Activated CD4-positive, alpha-beta T cell treated with anti-CD3 and anti-CD28 coated beads, Interleukin-2, amount 50 U/mL, for 48 hours (primary cell): Measurements from ENCODE around the gene STEAP3.

ENCODE experiments used
- DNase-seq, 2 experiments: peaks; one replicate each; pipeline ENCODE4 v3.0.0-alpha.2; 2020

Gene STEAP3

DNA sequence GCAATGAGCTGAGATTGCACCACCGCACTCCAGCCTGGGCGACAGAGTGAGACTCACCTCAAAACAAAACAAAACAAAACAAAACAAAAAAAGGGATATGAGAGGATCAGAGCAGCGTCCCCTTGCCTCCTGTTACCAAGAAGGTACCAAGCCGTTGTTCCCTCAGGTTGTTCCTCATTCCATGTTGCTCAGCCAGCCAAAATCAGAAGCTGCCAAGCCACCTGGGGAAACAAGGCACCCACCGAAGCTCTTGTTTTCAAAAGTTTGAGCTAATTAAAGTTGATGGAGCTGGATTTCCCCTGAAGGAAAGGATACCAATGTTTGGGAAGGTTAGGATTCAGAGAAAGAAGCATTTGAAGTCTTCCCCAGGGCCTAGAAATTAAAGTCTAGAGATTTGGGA, 21.8 kb upstream of the STEAP3 start:
- DNase-seq: no peak

DNA sequence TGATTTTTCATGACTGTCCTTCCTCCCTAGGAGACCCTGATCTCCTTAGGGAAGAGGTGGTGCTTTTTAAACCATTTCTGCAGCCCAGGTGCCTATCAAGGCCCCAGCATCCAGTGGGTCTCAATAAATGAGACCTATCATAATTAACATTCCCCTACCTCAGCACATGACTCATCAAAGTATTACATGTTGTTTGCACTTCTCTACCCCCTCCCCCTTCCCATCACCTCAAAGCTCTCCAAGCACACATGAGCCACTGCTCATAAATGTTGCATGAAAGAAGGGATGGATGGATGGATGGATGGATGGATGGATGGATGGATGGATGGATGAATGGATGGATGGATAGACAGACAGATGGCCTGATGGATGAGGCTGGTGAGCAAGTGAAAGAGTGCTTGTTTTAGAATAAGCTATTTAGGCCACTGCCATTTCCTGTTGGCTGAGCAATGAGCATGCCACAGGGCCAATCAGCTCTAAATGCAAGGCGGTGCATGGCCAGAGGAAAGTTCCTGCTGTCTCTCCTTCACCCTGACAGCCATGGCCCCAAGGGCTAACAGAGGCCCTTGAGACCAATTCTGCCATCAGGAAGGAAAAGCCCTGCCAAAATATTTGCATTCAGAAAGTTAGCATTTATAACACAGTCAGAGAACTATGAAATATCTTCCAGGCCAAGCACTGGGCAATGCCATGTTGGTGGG, 20.9 kb upstream of the STEAP3 start:
- no peak for DNase-seq

DNA sequence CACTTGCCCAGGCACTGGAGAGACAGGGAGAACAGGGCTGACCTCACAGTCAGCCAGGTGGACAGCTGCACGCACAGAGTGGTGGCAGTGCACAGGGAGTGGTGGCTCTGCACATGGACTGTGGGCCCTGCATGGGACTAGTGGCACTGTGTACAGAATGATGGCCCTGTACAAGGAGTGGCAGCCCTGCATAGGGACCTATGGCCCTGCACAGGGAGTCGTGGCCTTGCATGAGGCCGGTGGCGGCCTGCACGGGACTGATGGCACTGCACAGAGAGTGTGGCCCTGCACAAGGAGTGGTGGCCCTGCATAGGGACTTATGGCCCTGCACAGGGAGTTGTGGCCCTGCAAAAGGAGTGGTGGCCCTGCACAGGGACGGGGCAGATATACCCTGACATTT, 19.1 kb upstream of the STEAP3 start:
- no peak for DNase-seq

DNA sequence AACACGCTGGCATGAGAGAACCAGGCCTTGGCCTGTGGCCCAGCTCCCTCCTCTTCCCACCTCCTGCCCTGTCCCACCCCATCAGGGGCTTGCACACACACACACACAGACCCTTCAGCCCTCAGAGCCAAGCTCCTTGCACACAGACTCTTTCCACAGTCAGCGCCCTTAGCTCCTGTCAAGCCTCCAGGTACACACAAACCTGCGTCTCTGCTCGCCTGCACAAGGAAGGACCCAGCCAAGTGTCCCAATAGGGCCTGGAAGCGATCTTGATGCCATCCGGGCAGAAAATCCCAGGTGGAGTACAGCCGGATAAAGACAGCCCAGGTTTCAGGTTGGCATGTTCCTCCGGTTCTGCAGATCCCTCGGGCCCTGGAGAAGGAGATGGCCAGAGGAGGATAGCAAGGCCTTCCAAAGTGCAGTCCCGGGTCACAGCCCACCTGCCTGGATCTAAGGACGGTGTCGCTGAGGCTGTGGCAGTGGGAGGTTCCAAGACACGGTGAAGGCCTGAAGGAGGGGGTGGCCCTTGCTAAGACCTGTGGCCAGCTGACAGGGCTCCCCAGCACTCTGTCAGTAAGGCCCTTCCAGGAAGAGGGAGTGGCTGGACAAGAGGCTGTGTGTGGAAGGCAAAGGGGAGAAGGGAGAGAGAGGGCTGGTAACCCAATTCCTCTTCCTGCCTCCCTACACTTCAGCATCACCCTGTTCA, 18.5 kb upstream of the STEAP3 start:
- DNase-seq: no peak

DNA sequence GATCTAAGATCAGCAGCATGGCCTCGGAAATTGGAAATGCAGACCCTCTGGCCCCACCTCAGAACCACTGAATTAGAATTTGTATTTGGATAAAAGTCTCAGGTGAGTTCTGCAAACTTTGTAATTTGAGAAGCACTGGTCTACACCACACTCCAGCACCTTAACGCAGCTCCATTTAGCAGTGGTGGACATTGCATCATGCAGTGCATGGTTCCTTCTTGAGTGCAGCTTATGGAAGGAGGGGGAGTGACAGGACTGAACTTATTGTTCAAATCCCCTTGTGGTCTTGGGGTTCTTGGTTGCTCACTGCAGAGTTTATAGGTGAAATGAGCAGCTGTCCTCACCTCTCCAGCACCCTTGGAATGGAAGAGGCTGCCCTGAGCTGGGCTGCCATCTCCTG, 17.4 kb upstream of the STEAP3 start:
- DNase-seq: no peak

DNA sequence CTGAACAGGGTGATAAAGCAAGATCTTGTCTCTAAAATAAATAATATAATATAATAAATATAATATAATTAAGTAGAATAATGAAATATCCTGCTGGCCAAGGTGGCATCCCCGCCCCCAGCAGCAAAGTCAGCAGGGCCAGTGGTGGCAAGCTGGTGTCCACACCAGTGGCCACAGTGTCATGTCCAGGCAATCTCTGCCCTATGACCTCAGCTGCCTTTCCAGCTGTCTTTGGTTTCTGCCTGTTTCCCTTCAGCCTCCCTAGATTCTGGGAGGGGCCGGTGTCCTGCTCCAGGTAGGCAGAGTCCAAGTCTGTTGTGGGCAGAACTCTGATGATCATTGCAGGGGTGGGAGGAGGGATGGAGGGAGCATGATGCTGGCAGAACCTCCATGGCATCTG, 16.2 kb upstream of the STEAP3 start:
- no peak for DNase-seq

DNA sequence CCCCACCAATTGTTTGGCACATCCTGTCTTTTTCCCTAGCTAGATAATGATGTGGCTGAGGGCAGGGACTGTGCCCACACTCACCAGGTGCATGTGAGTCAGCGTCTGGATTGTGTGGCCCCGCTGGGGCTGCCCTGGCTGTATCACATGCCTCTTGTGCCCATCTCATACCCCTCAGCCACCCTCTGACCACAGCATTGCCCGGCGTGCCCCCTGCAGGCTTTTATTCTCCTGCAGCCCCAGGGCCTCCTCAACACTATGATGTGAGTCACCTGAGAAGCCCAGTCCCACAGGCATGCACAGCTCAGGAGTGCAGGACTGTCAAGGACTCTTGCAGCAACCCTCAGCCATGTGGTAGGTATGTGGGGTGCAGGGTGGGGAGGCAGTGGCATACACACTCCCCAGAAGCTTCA, 14.8 kb upstream of the STEAP3 start:
- no peak for DNase-seq

DNA sequence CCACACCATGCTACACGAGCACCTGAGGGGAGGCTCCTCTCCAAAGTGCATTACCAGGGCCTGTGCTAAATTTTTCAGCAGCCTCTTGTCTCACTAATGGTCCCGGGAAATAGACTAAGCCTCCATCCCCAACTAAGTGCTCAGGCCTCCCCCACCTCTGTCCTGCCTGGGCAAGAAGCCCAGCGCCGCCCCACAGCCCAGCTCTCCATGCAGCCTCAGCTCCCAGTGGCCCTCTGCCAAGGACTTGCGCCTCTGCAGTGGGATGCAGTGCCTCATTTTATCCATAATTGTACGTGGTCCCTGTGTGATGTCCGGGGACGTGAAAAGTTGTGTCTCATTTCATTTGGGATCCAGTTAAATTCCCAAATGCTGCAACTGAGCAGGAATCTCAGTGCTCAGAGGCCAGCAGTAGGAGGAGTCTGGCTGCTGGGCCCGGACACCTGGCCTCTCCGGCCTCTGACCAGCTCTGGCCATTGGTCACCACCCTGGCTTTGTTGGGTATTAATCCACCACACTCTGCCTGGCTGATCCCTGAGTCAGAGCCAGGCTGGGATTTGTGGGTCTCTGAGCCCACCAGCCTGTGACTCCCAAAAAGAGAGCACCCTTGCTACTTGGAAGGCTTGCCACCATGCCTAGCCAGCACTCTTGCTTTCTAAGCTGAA, 11.4 kb upstream of the STEAP3 start:
- no peak for DNase-seq

DNA sequence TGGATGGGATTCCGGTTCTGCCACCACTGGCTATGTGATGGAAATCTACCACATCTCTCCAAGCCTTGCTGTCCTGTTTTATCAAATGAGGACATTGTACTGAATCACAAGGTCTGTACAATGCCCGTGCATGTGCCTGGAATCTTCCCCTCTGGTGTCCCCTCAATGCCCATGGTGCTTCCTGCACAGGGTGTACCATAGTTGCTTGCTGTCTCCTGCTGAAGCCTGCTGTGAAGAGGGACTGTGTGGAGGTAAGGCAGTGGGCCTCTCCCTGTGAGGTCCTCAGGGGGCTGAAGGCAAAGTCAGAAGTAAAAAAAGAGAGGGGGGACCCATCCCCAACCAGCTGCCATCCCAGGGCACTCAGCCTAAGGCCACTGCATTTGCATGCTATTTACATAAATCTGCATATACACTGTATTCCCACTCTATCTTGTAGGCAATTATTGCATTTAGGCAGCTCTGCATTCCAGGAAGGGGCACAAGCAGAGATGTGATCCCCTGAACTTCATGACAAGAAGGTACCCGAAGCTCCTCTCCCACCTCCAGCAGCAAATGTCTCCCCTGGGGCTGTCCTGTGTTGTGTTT, 9.1 kb upstream of the STEAP3 start:
- DNase-seq: no peak

DNA sequence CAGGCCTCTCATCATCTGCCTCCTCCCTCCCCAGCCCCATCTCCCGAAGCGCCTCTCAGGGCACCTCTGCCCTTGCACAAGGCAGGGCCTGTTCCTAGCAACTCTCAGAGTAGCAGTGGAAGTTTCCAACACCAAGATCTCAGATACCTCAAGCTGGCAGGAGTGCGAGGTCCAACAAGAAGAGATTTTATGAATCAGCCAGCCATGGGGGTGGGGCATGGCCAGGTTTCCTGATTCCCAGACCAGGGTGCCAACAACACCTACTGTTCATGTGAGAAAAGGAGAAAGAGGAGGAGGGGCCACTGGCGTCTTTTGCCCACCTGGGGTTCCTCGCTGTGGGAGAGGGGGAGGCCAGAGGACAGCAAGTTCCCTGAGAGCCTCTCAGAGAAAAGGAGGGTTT, 6.6 kb upstream of the STEAP3 start:
- no peak for DNase-seq

DNA sequence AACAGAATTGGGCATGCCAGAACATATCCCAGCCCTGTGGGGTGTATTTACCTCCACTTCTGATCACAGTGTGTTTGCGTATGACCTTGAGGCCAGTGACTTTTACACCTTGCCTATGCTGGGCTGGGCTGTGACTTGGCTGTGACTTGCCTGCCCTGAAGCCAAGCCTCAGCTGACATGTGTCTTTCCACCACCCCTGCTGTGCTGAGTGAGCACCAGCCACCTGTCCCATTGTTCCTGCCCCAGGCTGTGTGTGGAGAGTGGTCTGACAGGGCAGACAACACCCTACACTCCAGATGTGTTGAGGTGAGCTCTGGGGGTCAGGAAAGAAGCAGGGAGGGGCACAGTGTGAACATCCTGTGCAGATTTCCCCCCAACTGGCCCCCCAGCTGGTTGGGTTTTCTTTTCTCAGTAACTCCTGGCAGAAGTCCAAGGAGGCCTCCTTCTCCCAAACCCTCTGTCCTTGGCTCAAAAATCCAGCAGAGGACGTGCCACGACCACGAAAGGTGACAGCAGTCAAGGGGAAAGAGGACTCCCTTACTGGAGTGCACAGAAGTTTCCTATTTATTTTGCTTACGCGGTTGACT, 5.1 kb upstream of the STEAP3 start:
- no peak for DNase-seq

DNA sequence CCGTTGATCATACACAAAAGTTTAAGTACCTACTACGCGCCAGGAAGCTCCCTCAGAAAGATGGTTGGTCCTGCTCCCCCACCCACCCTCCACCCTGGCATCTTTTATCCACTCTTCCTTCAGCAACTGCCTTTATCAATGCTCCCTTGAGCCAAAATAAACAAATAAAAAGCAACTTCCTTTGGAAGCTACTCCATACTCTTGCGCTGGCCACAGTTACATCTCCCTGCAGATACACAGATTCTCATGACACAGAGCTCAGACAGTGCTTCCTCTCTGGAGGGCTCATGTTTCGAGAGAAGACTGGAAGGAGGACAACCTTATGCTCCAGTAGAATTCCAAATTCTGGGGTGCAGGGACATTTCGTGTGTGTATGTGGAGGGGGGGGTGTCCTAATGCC, 3.8 kb upstream of the STEAP3 start:
- DNase-seq: no peak

DNA sequence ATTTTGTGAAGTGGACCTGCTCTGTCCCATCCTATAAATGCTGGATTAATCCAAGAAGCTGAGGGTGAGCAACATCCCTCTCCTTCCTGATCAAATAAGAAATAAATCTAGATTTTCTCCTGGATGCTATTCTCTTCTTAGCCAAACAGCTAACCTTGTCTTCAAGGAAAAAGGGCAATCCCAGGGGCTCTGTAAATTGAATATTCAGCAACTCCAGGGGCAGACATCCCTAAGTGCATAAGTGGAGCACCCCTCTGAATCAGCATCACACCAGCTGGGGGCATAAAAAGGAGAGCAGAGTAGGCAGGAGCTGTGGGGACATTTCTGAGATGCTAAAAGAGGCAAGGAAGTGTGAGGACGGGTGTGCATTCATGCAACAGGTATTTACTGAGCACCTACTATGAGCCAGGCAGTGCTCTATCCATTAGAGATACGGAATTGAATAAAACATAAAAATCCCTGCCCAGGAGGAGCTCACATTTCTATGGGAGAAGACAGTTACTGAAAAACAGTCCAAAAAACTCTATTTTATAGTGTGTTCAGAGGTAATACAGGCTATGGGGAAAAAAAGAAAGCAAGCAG, 2.8 kb upstream of the STEAP3 start:
- DNase-seq: no peak

DNA sequence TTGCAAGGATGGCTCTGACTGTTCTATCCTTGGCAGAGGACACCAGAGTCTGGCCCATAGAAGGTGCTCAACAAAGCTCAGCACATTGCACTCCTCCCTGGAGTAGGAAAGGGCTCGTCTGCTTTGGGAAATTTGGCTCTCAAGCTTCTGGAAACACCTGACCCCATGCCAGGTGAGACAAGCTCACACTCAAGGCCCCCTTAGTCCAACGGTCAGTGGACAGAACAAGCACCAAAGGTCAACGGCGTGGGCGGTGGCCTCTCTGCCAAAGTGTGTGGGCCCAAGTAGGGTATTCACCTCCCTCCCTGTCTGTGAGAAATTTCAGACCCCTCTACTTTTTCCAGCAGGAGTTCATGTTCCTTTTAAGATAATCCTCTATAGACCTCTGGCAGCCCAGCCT, 2.0 kb upstream of the STEAP3 start:
- no peak for DNase-seq

DNA sequence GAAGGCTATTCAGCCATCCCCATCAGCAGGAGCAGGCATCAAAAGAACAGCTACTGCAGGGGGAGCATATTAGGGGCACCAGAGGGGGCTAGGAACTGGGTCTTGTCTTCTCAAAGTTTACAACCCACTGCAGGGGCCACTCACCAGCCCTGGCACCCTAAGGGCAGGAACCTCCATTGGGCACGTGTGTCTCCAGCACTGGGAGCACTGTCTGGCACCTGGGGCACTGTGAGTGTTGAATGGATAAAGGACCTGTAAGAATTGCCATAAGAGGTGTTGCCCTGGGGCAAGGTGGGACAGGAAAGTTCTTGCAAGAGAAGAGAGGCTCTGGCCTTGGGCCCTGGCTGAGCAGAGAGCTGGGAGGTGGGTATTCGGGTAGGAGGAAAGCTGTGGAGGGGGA, 1.4 kb upstream of the STEAP3 start:
- DNase-seq: no peak

DNA sequence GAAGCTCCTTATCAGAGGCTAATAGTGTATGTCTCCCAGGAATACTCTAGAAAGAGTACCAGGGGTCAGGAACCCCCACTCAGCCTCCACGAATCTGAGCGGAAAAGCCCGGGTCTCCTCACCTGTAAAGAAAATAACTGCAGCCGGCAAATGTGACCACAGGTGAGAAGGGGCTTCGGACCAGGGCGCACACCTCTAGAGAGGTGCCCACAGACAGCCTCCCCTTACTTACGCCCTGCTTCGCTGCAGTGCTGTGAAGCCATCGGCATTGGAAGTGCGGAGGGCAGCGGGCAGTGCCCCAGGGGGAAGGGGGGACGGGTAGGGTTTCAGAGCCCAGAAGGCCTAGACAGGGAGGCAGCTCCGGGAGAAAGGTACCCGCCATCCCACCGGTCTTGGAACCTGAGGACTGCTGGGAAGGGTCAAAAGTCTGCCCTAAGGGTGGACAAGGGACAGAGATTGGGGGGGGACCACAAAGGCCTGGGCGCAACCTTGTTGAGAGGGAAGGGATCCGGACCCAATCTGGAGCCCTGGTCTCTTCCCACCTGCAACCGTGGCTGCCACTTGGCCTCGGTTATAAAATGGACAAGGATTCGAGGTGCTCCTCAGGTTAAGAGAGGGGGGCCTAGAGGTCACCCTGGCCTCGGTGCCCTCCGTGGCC, 642 bp upstream of the STEAP3 start:
- DNase-seq: no peak

DNA sequence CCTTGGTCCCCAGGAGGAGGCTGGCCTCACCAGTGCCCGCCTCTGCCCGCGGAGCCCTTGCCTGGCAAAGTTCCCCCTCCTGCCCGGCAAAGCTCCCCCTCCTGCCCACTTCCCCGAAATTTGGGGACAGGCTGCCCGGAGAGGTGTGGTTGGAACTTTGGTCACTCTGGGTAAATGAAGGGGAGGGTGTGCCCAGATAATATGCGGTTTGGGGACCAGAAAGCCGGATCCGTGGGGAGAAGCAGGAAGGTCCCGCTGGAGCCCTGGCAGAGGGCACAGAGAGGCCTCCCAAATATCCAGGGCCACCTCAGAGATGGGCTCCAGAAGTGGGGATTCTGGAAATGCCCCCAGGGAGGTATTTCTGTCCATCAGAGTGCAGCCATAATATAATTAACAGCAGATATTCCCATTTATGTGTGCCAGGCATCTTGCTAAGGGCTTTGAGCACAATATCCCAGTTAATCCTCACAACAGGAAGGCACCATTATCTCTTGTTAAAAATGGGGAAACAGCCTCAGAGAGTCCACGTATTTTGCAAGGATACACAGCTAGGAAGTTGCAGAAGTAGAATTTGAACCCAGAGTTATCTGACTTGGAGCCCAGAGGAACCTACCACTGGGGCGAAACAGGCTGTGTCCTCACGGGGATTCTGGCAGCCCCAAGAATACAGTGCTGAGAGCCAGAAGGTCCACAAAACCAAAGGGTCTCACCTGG, 914 bp downstream of the STEAP3 start:
- no peak for DNase-seq

DNA sequence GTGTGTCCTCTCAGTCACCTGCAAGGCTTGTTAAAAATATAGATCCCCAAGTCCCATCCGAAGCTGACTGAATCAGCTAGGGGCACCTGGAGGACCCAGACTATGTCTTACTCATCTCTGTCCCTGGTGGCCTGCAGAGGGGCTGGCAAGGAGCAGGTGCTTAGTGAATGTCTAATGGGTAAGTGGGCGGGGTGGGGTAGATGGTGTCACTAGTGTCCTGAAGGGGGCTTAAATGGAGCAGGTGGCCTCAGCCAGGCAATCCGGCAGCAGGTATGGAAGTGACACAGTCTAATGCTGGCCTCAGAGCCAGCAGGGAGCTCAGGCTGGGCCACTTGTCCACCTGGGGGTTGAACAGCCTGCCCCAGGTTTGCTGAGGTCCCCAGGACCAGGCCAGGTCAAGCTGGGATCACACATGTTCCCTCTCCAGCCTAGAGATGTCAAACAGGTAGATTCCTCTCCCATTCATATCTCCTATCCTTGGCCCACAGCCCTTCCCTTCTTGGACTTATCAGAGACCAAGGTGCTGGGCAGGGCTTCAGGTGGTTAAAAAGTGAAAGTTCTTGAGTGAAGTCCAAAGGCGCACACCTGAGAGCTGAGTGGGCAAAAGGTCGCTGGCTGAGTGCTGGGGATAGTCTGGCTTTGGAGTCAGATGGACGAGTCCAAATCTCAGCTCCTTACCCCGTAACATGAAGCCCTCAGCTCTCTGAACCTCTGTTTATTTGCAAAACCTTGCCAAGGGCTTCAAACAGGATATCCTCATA, 1.7 kb downstream of the STEAP3 start:
- no peak for DNase-seq

DNA sequence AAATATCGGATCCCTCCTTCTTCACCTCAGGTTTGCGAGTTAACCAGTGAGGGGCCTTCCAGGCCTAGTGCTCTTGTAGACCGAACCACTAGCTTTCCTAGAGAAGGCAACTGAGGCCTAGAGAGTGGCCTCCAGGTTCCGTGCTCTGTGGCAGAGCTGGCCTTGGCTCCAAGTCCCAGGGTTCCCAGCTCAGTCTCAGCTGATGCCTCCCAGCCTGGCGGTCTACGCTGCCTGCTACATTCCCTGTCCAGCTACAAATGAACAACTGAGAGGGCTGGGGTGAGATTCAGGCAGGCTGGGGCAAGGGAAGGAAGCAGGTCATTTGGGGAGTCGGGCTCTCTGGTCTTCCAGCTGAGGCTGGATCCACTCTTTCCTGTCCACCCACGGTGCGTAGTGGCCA, 2.3 kb downstream of the STEAP3 start:
- DNase-seq: no peak

DNA sequence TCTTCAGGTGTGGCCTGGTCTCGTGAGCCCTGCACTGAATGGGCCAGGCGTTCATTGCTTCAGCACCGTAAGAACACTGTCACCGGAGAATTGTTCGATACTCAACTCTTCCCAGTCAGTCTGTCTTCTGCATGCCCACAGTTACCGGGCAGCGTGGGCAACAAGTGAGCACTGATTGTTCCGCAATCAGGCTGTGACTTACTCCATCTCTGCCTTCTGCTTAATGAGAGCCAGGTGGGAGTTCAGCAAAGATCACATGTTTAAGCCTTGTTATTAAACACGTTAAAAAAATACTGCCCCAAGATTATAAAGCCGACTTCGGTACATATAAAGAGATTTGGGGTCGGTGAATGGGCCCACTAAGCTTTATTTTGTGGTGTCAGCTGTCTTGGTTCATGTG, 3.7 kb downstream of the STEAP3 start:
- DNase-seq: no peak

DNA sequence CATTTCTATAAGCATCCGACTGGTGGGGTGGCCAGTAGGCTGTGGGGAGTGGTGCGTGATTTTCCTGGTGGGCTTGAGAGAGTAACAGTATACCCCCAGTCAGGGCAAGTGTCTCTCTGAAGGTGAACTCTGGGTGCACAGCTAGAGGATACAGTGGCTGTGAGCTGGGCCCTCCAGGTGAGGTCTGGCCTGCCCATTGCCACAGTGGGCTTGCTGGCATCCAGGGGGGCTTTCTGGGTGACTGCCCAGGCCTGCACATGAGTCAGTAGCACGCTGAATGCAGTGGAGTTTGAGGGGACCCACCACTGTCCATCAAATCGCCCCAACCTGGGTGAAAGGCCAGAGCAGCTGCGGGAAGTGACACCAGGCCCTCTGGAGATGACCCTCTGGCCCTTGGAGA, 4.5 kb downstream of the STEAP3 start:
- no peak for DNase-seq
